Mucosa of rectum (tissue), 2 donors: Measurements from ENCODE around the gene MTCH2.
"Not testable (repeated sequence)": the region's sequence is repeated elsewhere in the genome, so short reads cannot be mapped to it uniquely, and the experiment has no call there.

Experiments
- H3K27ac ChIP-seq, 2 donors: one replicate each; pipeline ENCODE4 v1.7.0; 2013; ENCODE audit warnings: inconsistent platforms in 2 of 2, low read depth in 2 of 2, low read length in 2 of 2
- H3K27me3 ChIP-seq, 2 donors: one replicate each; pipeline ENCODE4 v1.7.0; 2013; ENCODE audit warnings: low read length in 2 of 2; ENCODE audit not compliant: control insufficient read depth in 2 of 2, insufficient read depth in 2 of 2
- H3K36me3 ChIP-seq, 2 donors: one replicate each; pipeline ENCODE4 v1.7.0; 2013; ENCODE audit warnings: low read length in 2 of 2; ENCODE audit not compliant: control insufficient read depth in 2 of 2, insufficient read depth in 2 of 2
- H3K4me1 ChIP-seq, 2 donors: one replicate each; pipeline ENCODE4 v1.7.0; 2013; ENCODE audit warnings: low read length in 2 of 2, mild to moderate bottlenecking in 1 of 2; ENCODE audit not compliant: control insufficient read depth in 2 of 2, insufficient read depth in 2 of 2
- H3K4me3 ChIP-seq, 2 donors: one replicate each; pipeline ENCODE4 v1.7.0; 2013; ENCODE audit warnings: low read length in 2 of 2
- H3K9ac ChIP-seq, 2 donors: one replicate each; pipeline ENCODE4 v1.7.0; 2013; ENCODE audit warnings: low read length in 2 of 2, low read depth in 1 of 2, mild to moderate bottlenecking in 1 of 2
- H3K9me3 ChIP-seq, 2 donors: one replicate each; pipeline ENCODE4 v1.7.0; 2013; ENCODE audit warnings: low read length in 2 of 2; ENCODE audit not compliant: control insufficient read depth in 2 of 2
- donor health status: healthy.
- donor health status: Normal muscosa, but diverticular disease.

Gene MTCH2

GRCh38 chr11:47642099-47642855 lies at the start of gene MTCH2:
TSS of gene MTCH2 (minus strand) at chr11:47642559. CDS start at chr11:47642465, 94 bp downstream.
- Histone ChIP-seq H3K9me3 (no peaks in the 10 kb centered on the region), H3K36me3 (peaks cover 8 to 13% of the 10 kb centered on the region in 2 donors), H3K4me3 (peak within 1 kb of the TSS; percentile 93 to 99), H3K27ac (peak within 1 kb of the TSS; percentile 94 to 97), H3K4me1 (peaks cover 9 to 12% of the 10 kb centered on the region in 2 donors), H3K27me3 (no peaks in the 10 kb centered on the region), H3K9ac (peak within 1 kb of the TSS; percentile 89 to 98)

DNA sequence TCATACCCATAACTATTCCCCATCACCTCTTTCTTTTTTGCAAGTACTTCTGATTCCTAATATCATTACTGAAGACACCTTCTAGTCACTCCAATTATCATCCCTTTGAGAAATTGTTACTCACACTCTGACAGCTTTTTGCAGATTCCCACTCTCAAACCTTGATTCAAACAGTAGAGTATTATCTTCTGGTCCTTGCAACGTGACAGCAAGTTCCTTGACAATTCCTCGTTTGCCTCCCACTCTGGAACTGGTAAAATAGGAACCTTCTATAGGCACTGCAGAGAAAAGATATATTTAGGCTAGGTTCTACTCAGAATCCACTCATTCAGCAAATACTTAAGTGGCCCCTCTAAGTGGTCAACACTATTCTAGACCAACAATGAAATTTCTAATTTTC lies 49.6 kb upstream of the MTCH2 start:
- no peaks in the 10 kb centered on the region for H3K36me3 ChIP-seq
- no peak overlapping the region for H3K9ac ChIP-seq
- H3K27ac ChIP-seq = no peak overlapping the region
- no peak overlapping the region for H3K4me3 ChIP-seq
- H3K27me3 ChIP-seq = no peaks in the 10 kb centered on the region
- H3K9me3 ChIP-seq = no peaks in the 10 kb centered on the region
- peaks cover 0 to 13% of the 10 kb centered on the region in 2 donors for H3K4me1 ChIP-seq

- Histone ChIP-seq H3K4me3 (no peak overlapping the region), H3K27me3 (no peaks in the 10 kb centered on the region), H3K27ac (peak overlapping the region in 1 of 2 donors; percentile 48), H3K36me3 (no peaks in the 10 kb centered on the region), H3K9me3 (no peaks in the 10 kb centered on the region), H3K4me1 (peaks cover 0 to 13% of the 10 kb centered on the region in 2 donors), H3K9ac (no peak overlapping the region)
Observed at GRCh38 chr11:47689480-47689879, 47.1 kb upstream of the MTCH2 start.

DNA sequence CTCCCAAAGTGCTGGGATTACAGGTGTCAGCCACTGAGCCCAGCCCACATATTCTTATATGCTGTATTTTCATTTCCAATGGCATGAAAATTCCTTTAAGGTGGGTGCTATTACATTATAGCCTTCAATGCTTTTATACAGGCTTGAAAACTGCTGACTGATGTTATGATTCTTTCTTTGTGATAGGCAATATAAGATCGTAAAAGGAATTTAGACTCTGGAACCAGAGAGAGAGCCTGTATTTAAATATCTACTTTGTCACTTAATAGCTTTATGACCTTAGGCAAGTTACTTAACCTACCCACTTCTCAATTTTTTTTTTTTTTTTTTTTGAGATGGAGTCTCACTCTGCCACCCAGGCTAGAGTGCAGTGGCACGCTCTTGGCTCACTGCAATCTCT lies 46.6 kb upstream of the MTCH2 start:
- peak overlapping the region; percentile 44 to 65 for H3K27ac ChIP-seq
- peaks cover 0 to 13% of the 10 kb centered on the region in 2 donors for H3K4me1 ChIP-seq
- H3K27me3 ChIP-seq = no peaks in the 10 kb centered on the region
- H3K9ac ChIP-seq = no peak overlapping the region
- no peaks in the 10 kb centered on the region for H3K36me3 ChIP-seq
- H3K4me3 ChIP-seq = no peak overlapping the region
- no peaks in the 10 kb centered on the region for H3K9me3 ChIP-seq

DNA sequence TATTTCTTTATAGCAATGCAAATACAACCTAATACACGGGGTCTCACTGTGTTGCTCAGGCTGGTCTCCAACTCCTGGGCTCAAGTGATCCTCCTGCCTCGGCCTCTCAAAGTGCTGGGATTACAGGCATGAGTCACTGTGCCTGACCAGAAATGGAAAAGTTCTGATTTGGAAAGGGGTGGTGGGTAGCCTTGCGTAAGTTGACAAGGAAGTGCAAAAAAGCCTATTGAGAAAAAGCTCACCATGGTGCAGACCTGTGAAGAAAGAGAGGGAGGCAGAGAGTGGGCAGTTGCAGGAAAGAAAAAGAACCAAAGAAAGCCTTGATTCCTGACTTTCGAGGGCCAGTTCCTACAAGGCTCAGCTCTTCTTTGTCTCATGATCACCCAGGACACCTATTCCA lies 45.8 kb upstream of the MTCH2 start:
- Histone ChIP-seq H3K9ac (no peak overlapping the region), H3K27ac (peak overlapping the region in 1 of 2 donors; percentile 44), H3K4me1 (peaks cover 0 to 13% of the 10 kb centered on the region in 2 donors), H3K36me3 (no peaks in the 10 kb centered on the region), H3K9me3 (no peaks in the 10 kb centered on the region), H3K4me3 (no peak overlapping the region), H3K27me3 (no peaks in the 10 kb centered on the region)

- peaks cover under 1 to 13% of the 10 kb centered on the region in 2 donors for H3K4me1 ChIP-seq
- not testable (repeated sequence) for H3K4me3 ChIP-seq, H3K27ac ChIP-seq, H3K36me3 ChIP-seq, H3K27me3 ChIP-seq, H3K9me3 ChIP-seq, H3K9ac ChIP-seq
Observed at GRCh38 chr11:47686704-47687103, 44.3 kb upstream of the MTCH2 start.

DNA sequence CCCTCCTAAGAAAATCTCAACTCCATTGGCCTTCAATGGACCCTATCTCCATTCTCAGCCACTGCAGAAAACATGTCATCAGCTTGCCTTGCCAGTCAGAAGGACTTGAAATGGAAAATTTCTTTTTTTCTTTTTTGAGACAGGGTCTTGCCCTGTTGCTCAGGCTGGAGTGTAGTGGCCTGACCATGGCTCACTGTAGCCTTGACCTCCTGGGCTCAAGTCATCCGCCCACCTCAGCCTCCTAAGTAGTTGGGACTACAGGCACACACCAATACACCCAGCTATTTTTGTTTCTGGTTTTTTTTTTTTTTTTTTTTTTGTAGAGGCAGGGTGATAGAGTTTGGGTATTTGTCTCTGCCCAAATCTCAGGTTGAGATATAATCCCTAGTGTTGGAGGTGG lies 43.8 kb upstream of the MTCH2 start:
- Histone ChIP-seq H3K4me3 (no peak overlapping the region), H3K27me3 (no peaks in the 10 kb centered on the region), H3K27ac (no peak overlapping the region), H3K36me3 (no peaks in the 10 kb centered on the region), H3K9ac (no peak overlapping the region), H3K9me3 (no peaks in the 10 kb centered on the region), H3K4me1 (peaks cover 2 to 13% of the 10 kb centered on the region in 2 donors)

GRCh38 chr11:47675851-47676250 lies 33.5 kb upstream of the MTCH2 start:
- Histone ChIP-seq H3K4me1 (no peaks in the 10 kb centered on the region), H3K4me3 (no peak overlapping the region), H3K9ac (no peak overlapping the region), H3K9me3 (no peaks in the 10 kb centered on the region), H3K27me3 (no peaks in the 10 kb centered on the region), H3K36me3 (no peaks in the 10 kb centered on the region), H3K27ac (no peak overlapping the region)

GRCh38 chr11:47672283-47672730 lies 29.9 kb upstream of the MTCH2 start:
- Histone ChIP-seq H3K4me3 (no peak overlapping the region), H3K27me3 (no peaks in the 10 kb centered on the region), H3K36me3 (no peaks in the 10 kb centered on the region), H3K27ac (no peak overlapping the region), H3K9me3 (no peaks in the 10 kb centered on the region), H3K9ac (no peak overlapping the region), H3K4me1 (no peaks in the 10 kb centered on the region)

- H3K4me1 ChIP-seq = no peaks in the 10 kb centered on the region
Observed at GRCh38 chr11:47669856-47670255, 27.5 kb upstream of the MTCH2 start.

More at GRCh38 chr11:47669856-47670255, 27.5 kb upstream of the MTCH2 start:
- Histone ChIP-seq H3K4me3 (no peak overlapping the region), H3K27ac (no peak overlapping the region), H3K9ac (no peak overlapping the region), H3K36me3 (no peaks in the 10 kb centered on the region), H3K9me3 (no peaks in the 10 kb centered on the region), H3K27me3 (no peaks in the 10 kb centered on the region)
